ENCODE measurements around the gene MANEA. TPM values are rescaled to one million over a fixed set of nuclear protein-coding genes. Genes with fewer than 3 reads are reported as not detected.

Gene MANEA
- total and polyA plus RNA-seq, 2 of the 8 experiments (the other 6 are each of a cell fraction or from before 2014, with no cell fraction given) = 2.8 to 10.4 TPM

DNA sequence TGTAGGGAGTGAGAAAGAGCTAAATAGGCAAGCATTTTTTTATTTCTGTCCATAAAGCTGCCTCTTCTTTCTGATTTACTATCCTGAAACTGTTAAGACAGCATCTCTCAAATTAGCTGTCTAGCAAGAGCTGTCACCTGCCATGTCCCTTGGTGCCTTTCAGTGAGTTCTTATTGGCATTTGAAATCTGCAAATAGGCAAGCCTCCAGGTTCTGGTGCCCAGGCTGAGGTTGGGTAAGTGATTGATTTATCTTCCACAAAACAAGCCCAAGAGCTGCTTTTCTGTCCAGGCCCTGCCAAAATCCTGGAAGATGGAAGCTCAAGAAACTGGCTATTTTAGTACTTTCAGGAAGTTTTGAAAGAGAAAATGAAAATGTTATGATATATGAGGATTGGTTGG, 22.4 kb downstream of the MANEA start:
- ChIA-PET POLR2A (ENCODE audit: partially characterized antibody) (interaction anchor here (1.2 kb wide), 1 partner anchor 10 kb away, joined by 5 read pairs; no protein-coding TSS in a partner anchor), CTCF (ENCODE audit: partially characterized antibody) (no interaction called here)
- no peak overlapping the region for H3K4me3 ChIP-seq (ENCODE audit: extremely low read depth in 1 of 4, insufficient read depth in 2 of 4, low read depth in 3 of 4, low read length in 4 of 4)
- no peak overlapping the region for H3K14ac ChIP-seq (ENCODE audit: insufficient read length)
- H2BK5ac ChIP-seq (ENCODE audit: low read depth, low read length) = no peak overlapping the region
- no peak overlapping the region for H3K4me2 ChIP-seq (ENCODE audit: insufficient read depth in 1 of 2, low read depth in 2 of 2, low read length in 2 of 2)
- no peak overlapping the region for H2BK12ac ChIP-seq (ENCODE audit: low read depth, low read length)
- no peaks in the 10 kb centered on the region for H3K79me1 ChIP-seq (ENCODE audit: low read depth, low read length)
- H2BK120ac ChIP-seq (replicated peaks; ENCODE audit: low read depth, low read length) = no peak overlapping the region
- no peak overlapping the region for H3K27ac ChIP-seq (ENCODE audit: low read depth, low read length)
- no peaks in the 10 kb centered on the region for H3K9me3 ChIP-seq (ENCODE audit: insufficient read depth in 2 of 2, low read depth in 1 of 2, low read length in 1 of 2)
- no peak overlapping the region for H3K18ac ChIP-seq (ENCODE audit: extremely low read depth, low read length)
- H3K23ac ChIP-seq (ENCODE audit: insufficient read length) = no peak overlapping the region
- DNase-seq (ENCODE audit: low read depth in 1 of 2, low spot score in 2 of 2) (no peak), FAIRE-seq (no peak)
- H2AFZ ChIP-seq (ENCODE audit: low read length) = no peak overlapping the region
- H4K91ac ChIP-seq (replicated peaks; ENCODE audit: insufficient read length, low read length) = no peak overlapping the region
- H3K9ac ChIP-seq (replicated peaks in 1 of 4; ENCODE audit: extremely low read depth in 1 of 4, low read depth in 3 of 4, low read length in 3 of 4) = no peak overlapping the region
- no peak overlapping the region for H2AK5ac ChIP-seq (ENCODE audit: low read depth, low read length)
- no peak overlapping the region for H2BK15ac ChIP-seq (ENCODE audit: low read length)
- H3K56ac ChIP-seq (replicated peaks; ENCODE audit: insufficient read length, low read depth, low read length) = no peak overlapping the region
- H3K4ac ChIP-seq (replicated peaks; ENCODE audit: insufficient read length, low read depth, low read length) = no peak overlapping the region
- H4K20me1 ChIP-seq (replicated peaks in 1 of 2; ENCODE audit: control insufficient read depth in 1 of 2, insufficient read depth in 2 of 2, low read length in 2 of 2) = no peaks in the 10 kb centered on the region
- no peaks in the 10 kb centered on the region for H3K23me2 ChIP-seq (ENCODE audit: low read depth, low read length)
- H4K5ac ChIP-seq (ENCODE audit: insufficient read length, low read depth, low read length) = no peak overlapping the region
- H3K27me3 ChIP-seq (replicated peaks in 1 of 4; ENCODE audit: control insufficient read depth in 3 of 4, extremely low read depth in 1 of 4, insufficient read depth in 3 of 4, low read length in 3 of 4) = no peaks in the 10 kb centered on the region
- no peak overlapping the region for H4K8ac ChIP-seq (ENCODE audit: extremely low read depth, insufficient read depth, low read length)
- H3K4me1 ChIP-seq (replicated peaks in 1 of 4; ENCODE audit: control insufficient read depth in 3 of 4, insufficient read depth in 4 of 4, low read length in 3 of 4) = no peaks in the 10 kb centered on the region
- H3K36me3 ChIP-seq (ENCODE audit: control insufficient read depth in 2 of 4, insufficient read depth in 4 of 4, low read length in 3 of 4) = no peaks in the 10 kb centered on the region
- no peaks in the 10 kb centered on the region for H3K79me2 ChIP-seq (ENCODE audit: control insufficient read depth in 1 of 2, insufficient read depth in 2 of 2, low read length in 2 of 2)
- no peak overlapping the region for H2BK20ac ChIP-seq (ENCODE audit: low read length)
- TF ChIP-seq RFX5 (IDR thresholded peaks at IDR 0.05; ENCODE audit: borderline replicate concordance, low read depth, low read length) (no peak), SRF (IDR thresholded peaks at IDR 0.05; ENCODE audit: low read depth, low read length) (no peak), SAP30 (IDR thresholded peaks at IDR 0.05; ENCODE audit: insufficient read depth, insufficient replicate concordance, low read length) (no peak), EGR1 (IDR thresholded peaks at IDR 0.05; ENCODE audit: borderline replicate concordance, low read depth, low read length) (no peak), EP300 (IDR thresholded peaks at IDR 0.05; ENCODE audit: borderline replicate concordance in 1 of 2, low read depth in 2 of 2, low read length in 2 of 2) (no peak), SP2 (IDR thresholded peaks at IDR 0.05; ENCODE audit: low read length) (no peak), CTBP2 (IDR thresholded peaks at IDR 0.05; ENCODE audit: borderline replicate concordance, insufficient read depth, insufficient read length, low read length) (no peak), SP1 (IDR thresholded peaks at IDR 0.05; ENCODE audit: low read depth, low read length) (no peak), ZNF274 (IDR thresholded peaks at IDR 0.05; ENCODE audit: borderline replicate concordance, extremely low read depth, low read length) (no peak), SIN3A (conservative IDR thresholded peaks at IDR 0.05 in 1 of 2, IDR thresholded peaks at IDR 0.05 in 1 of 2; ENCODE audit: low read depth in 1 of 2, low read length in 2 of 2) (no peak), PHF8 (conservative IDR thresholded peaks at IDR 0.05; ENCODE audit: low read depth, low read length) (no peak)
- TF ChIP-seq, protein P1, sequence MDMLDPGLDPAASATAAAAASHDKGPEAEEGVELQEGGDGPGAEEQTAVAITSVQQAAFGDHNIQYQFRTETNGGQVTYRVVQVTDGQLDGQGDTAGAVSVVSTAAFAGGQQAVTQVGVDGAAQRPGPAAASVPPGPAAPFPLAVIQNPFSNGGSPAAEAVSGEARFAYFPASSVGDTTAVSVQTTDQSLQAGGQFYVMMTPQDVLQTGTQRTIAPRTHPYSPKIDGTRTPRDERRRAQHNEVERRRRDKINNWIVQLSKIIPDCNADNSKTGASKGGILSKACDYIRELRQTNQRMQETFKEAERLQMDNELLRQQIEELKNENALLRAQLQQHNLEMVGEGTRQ (IDR thresholded peaks at IDR 0.05; ENCODE audit: low read length) = no peak
- TF ChIP-seq, protein P2, sequence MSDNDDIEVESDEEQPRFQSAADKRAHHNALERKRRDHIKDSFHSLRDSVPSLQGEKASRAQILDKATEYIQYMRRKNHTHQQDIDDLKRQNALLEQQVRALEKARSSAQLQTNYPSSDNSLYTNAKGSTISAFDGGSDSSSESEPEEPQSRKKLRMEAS (IDR thresholded peaks at IDR 0.05) = no peak
